Activated CD8-positive, alpha-beta memory T cell treated with anti-CD3 and anti-CD28 coated beads for 36 hours (primary cell): ENCODE measurements around the gene SAMD1. TPM values are rescaled to one million over a fixed set of nuclear protein-coding genes. Genes with fewer than 3 reads are reported as not detected.

ENCODE experiments used
- CTCF ChIA-PET: fragments of 350-600 bp; sonication (Branson Sonifier 250); formaldehyde crosslinking; loops from one replicate; lab custom pipeline; 2021; ENCODE audit warnings: antibody characterized with exemption; lab: Charles Lee
- POLR2A ChIA-PET: fragments of 350-600 bp; sonication (Branson Sonifier 250); formaldehyde crosslinking; loops from one replicate; lab custom pipeline; 2021; ENCODE audit warnings: antibody characterized with exemption; lab: Charles Lee
- total RNA-seq, 2 experiments: library from RNA; stranded (reverse); gene quantifications; one replicate each; pipeline ENCODE4 v1.2.3, GENCODE V29; 2021

The SAMD1 gene
- total RNA-seq, 2 experiments from 2014 or later = 95.0 to 96.1 TPM

GRCh38 chr19:14073925-14074838, 16.4 kb downstream of the SAMD1 start:
- ChIA-PET CTCF (interaction anchor here (0.6 to 5.3 kb wide), 17 partner anchors 8 to 332 kb away, joined by 3 to 37 read pairs (median 4); partner anchors contain the start of genes ASF1B and PALM3), POLR2A (no interaction called here)

DNA sequence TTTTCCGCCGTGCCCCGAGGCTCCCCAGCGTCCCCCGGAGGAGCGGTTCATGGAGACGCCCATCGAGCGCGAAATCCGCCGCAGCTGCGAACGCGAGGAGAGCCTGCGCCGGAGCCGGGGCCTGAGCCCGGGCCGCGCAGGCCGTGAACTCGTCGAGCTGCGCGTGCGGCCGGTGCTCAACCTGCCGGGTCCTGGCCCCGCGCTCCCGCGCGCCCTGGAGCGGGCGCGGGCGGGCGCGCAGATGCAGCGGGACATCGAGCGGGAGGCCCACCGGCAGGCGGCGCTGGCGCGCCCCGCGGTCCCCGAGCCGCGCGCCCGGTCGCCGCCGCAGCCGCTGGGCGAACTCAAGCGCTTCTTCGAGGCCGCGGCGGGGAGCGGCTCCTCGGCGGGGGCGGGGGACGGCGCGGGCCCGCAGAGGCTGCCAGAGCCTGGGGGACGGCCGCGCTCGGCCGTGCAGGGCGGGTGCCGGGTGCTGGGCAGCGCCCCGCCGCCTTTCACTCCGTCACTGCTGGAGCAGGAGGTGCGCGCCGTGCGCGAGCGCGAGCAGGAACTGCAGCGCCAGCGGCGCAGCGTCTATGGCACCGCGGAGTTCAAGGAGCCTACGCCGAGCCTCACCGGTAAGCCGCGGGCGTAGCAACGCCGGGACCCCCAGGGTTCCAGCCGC, 17.2 kb downstream of the SAMD1 start:
- ChIA-PET POLR2A (interaction anchor here (0.6 kb wide), 1 partner anchor 24 kb away, joined by 4 read pairs; no protein-coding TSS in a partner anchor), CTCF (interaction anchor here (0.6 to 5.3 kb wide), 27 partner anchors 8 to 333 kb away, joined by 3 to 37 read pairs (median 4); partner anchors contain the start of genes ASF1B, IL27RA, NANOS3 and PALM3)

DNA sequence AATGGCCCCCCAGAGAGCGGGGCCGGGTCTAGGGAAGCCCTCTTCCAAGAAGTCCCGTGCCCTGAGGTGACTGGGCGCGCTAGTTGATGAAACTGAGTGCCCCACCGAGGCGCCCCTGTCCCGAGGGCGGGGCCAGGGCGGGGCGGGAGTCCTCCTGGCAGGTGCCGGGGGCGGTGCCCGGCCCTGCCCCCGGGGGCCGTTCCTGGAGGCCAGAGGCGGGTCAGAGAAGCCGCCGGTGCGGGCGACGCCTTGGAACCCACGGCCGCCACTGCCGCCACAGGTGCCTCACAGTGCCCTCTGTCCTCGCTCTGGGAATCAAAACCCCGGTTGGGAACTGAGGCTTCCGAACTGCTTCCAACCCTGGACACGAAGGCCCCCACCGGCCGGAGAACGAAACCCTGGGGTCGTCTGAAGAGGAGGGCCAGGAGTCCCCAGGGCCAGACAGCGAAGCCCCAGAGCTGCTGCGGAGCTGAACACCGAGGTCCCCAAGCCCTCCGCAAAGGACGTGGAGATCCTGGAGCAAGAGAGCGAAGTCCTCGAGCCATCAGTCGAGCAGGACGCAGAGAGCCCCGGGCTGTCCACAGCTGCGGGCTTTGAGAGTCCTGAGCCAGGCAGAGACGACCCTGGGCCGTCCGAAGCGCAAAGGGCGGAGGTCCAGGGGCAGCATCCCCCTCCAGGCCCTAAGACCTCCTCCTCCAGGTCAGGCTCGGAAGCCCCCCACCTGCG, 17.9 kb downstream of the SAMD1 start, which contains the start of gene MISP3:
Gene MISP3, plus strand, starts transcription at position 252 of the 726 bp plus-strand sequence. CDS start 524 bp downstream, outside the sequence.
- ChIA-PET POLR2A (interaction anchor here (0.6 kb wide), 1 partner anchor 24 kb away, joined by 4 read pairs; no protein-coding TSS in a partner anchor), CTCF (interaction anchor here (0.6 to 5.3 kb wide), 29 partner anchors 8 to 347 kb away, joined by 3 to 37 read pairs (median 3); partner anchors contain the start of genes IL27RA, NANOS3 and PALM3)

DNA sequence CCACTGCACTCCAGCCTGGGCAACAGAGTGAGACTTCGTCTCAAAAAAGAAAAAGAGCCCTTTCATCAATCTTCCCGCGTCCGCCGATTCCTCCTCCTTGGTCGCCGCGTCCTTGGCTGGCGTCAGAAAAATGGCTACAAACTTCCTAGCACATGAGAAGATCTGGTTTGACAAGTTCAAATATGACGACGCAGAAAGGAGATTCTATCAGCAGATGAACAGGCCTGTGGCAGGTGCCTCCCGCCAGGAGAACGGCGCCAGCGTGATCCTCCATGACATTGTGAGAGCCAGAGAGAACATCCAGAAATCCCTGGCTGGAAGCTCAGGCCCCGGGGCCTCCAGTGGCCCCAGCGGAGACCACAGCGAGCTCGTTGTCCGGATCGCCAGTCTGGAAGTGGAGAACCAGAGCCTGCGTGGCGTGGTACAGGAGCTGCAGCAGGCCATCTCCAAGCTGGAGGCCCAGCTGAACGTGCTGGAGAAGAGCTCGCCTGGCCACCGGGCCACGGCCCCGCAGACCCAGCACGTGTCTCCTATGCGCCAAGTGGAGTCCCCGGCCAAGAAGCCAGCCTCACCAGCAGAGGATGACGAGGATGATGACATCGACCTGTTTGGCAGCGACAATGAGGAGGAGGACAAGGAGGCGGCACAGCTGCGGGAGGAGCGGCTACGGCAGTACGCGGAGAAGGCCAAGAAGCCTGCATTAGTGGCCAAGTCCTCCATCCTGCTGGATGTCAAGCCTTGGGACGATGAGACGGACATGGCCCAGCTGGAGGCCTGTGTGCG, 20.1 kb downstream of the SAMD1 start:
- ChIA-PET POLR2A (no interaction called here), CTCF (interaction anchor here (0.6 to 5.3 kb wide), 11 partner anchors 11 to 191 kb away, joined by 3 to 37 read pairs (median 5); partner anchors contain the start of genes NANOS3 and PALM3)

DNA sequence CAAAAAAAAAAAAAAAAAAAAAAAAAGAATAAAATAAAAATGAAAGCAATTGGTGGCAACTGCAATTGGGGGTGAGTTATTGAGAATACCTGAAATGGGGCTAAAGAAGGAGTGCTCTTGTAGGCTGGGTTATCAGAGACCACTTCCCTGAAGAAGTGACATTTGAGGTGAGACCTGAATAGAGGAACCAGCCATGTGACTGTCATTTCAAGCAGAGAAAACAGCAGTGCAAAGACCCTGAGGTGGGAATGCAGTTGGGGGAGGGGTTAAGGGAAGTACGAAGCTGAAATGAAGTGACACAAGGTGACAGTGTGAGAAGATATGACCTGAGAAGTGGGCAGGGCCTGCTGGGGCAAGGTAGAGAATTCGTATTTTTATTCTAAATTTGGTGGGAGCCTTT, 24.4 kb downstream of the SAMD1 start:
- ChIA-PET CTCF (interaction anchor here (0.7 to 0.9 kb wide), 3 partner anchors 12 to 181 kb away, joined by 3 to 8 read pairs (median 3); no protein-coding TSS in a partner anchor), POLR2A (no interaction called here)

- POLR2A ChIA-PET = no interaction called here
- CTCF ChIA-PET = no interaction called here
Observed at GRCh38 chr19:14063105-14063504, 27.4 kb downstream of the SAMD1 start.

DNA sequence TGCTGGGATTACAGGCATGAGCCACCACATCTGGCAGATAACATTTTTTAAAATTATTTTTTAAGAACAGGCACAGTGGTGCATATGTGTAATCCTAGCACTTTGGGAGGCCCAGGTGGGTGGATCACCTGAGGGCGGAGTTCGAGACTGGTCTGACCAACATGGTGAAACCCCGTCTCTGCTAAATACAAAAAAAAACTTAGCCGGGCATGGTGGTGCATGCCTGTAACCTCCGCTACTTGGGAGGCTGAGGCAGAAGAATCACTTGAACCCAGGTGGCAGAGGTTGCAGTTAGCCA, 28.0 kb downstream of the SAMD1 start:
- ChIA-PET POLR2A (no interaction called here), CTCF (no interaction called here)

DNA sequence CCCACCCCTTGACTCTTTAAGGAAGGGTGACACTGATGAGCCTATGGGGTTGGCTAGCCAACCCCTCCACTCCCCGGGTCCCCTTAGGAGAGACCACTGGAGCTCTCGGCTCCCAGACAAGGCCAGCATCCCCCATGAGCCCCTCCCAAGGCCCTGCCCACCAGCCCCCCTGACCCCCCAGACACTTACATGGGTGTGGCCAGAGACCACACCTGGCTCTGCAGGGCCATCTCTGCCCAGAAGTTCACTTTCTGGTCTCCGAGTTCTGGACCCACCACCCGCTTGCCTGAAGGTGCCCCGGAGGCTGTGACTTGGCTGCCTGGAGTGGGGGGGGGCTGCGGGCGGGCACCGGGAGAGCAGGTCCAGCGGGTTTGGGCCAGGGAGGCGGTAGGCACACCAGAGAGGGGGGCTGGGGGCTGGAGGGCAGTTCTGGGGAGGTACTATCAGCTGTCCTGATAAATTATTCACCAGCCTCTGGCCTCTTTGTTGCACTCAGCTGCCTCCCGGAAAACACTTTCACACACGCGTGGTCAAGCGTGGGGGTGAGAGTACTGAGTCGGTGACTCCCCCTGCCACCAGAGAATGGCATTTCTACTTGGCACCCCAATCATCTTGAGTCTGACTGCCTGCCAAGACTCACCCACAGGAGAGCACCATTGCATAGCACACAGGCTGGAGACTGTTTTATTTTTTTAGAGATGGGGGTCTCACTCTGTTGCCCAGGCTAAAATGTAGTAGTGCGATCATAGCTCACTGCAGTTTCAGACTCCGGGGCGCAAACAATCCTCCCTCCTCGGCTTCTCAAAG, 28.6 kb downstream of the SAMD1 start, which contains the start of gene PALM3:
Gene PALM3, minus strand, starts transcription at position 326 of the 807 bp plus-strand sequence. Its CDS starts 96 bp downstream, at position 230.
- POLR2A ChIA-PET = no interaction called here
- CTCF ChIA-PET = interaction anchor here (4.6 kb wide), 1 partner anchor 10 kb away, joined by 37 read pairs; the partner anchor contains the start of gene MISP3

- ChIA-PET POLR2A (no interaction called here), CTCF (interaction anchor here (1.0 to 4.6 kb wide), 4 partner anchors 11 to 182 kb away, joined by 3 to 37 read pairs (median 4); partner anchors contain the start of genes IL27RA and MISP3)
Observed at GRCh38 chr19:14061081-14061749, 29.3 kb downstream of the SAMD1 start.

GRCh38 chr19:14059652-14060155, 30.8 kb downstream of the SAMD1 start:
- POLR2A ChIA-PET = interaction anchor here (0.5 kb wide), 1 partner anchor 22 kb away, joined by 4 read pairs; no protein-coding TSS in a partner anchor
- CTCF ChIA-PET = interaction anchor here (0.6 to 4.6 kb wide), 17 partner anchors 11 to 269 kb away, joined by 3 to 37 read pairs (median 3); partner anchors contain the start of genes IL27RA and MISP3

- ChIA-PET CTCF (interaction anchor here (0.6 to 4.6 kb wide), 19 partner anchors 10 to 265 kb away, joined by 3 to 37 read pairs (median 4); partner anchors contain the start of genes IL27RA, MISP3 and RLN3), POLR2A (interaction anchor here (0.5 kb wide), 1 partner anchor 21 kb away, joined by 4 read pairs; no protein-coding TSS in a partner anchor)
Observed at GRCh38 chr19:14059093-14059480, 31.5 kb downstream of the SAMD1 start.

- CTCF ChIA-PET = interaction anchor here (0.7 to 4.6 kb wide), 15 partner anchors 10 to 182 kb away, joined by 3 to 37 read pairs (median 4); partner anchors contain the start of genes IL27RA, MISP3 and RLN3
- POLR2A ChIA-PET = no interaction called here
Observed at GRCh38 chr19:14058182-14059092, 32.1 kb downstream of the SAMD1 start.

- ChIA-PET CTCF (interaction anchor here (0.7 to 3.2 kb wide), 4 partner anchors 8 to 80 kb away, joined by 3 to 15 read pairs (median 3); partner anchors contain the start of genes ASF1B and IL27RA), POLR2A (interaction anchor here (0.5 kb wide), 1 partner anchor 22 kb away, joined by 3 read pairs; no protein-coding TSS in a partner anchor)
Observed at GRCh38 chr19:14056741-14057356, 33.7 kb downstream of the SAMD1 start.

DNA sequence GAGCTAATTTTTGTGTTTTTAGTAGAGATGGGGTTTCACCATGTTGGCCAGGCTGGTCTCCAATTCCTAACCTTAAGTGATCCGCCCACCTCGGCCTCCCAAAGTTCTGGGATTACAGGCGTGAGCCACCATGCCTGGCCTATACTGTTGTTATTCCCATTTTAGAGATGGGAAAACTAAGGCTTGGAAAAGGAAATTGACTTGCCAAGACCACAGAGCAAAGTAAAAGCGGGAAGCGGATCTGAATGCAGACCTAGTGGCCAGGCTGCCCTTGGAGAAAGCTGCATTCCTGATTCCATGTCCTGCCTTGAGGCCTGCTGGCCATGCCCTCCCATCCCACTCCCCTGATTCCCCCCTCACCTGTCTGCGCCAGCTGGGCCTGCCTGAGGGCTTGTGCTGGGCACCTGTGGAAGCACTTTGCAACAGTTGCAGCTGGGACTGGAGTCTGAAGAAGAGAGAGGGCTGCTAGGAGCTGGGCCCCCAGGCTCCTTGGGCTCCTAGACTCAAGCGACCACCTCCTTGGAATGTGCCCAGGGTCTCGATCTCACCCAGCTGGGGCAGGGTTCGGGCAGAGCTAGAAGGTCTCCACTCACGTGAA, 34.4 kb downstream of the SAMD1 start:
- POLR2A ChIA-PET = no interaction called here
- CTCF ChIA-PET = interaction anchor here (1.4 to 1.6 kb wide), 2 partner anchors 17 to 80 kb away, joined by 3 read pairs; partner anchors contain the start of gene ASF1B
